GM21367 (cell line): Measurements from ENCODE around the gene ARID3C.

Source experiments
- ATAC-seq: cut with Tn5 transposase; IDR thresholded peaks from one replicate; pipeline ENCODE4 v1.9.1; 2021; ENCODE audit not compliant: unreplicated experiment

ARID3C gene

GRCh38 chr9:34579808-34580163, 49.1 kb downstream of the ARID3C start:
- no peak for ATAC-seq

- no peak for ATAC-seq
Observed at GRCh38 chr9:34579104-34579807, 49.6 kb downstream of the ARID3C start.

GRCh38 chr9:34578241-34579103, 50.4 kb downstream of the ARID3C start:
- no peak for ATAC-seq

GRCh38 chr9:34577400-34578240, 51.2 kb downstream of the ARID3C start:
- ATAC-seq = no peak

- ATAC-seq = no peak
Observed at GRCh38 chr9:34576597-34577399, 52.1 kb downstream of the ARID3C start.

GRCh38 chr9:34575862-34576596, 52.8 kb downstream of the ARID3C start:
- no peak for ATAC-seq

- no peak for ATAC-seq
Observed at GRCh38 chr9:34575241-34575640, 53.6 kb downstream of the ARID3C start.

- ATAC-seq = no peak
Observed at GRCh38 chr9:34574571-34574970, 54.3 kb downstream of the ARID3C start.

- no peak for ATAC-seq
Observed at GRCh38 chr9:34573599-34574325, 55.1 kb downstream of the ARID3C start.

- no peak for ATAC-seq
Observed at GRCh38 chr9:34572628-34573027, 56.2 kb downstream of the ARID3C start.

GRCh38 chr9:34572092-34572491, 56.8 kb downstream of the ARID3C start:
- no peak for ATAC-seq

- ATAC-seq = no peak
Observed at GRCh38 chr9:34571481-34571810, 57.4 kb downstream of the ARID3C start.
